SW 1271 (cell line): ENCODE results near the gene AGAP1.

Experiments used
- DNase-seq, 2 experiments: peaks; one replicate each; lab custom pipeline; 2025; lab: John Stamatoyannopoulos, UW

AGAP1 gene

DNA sequence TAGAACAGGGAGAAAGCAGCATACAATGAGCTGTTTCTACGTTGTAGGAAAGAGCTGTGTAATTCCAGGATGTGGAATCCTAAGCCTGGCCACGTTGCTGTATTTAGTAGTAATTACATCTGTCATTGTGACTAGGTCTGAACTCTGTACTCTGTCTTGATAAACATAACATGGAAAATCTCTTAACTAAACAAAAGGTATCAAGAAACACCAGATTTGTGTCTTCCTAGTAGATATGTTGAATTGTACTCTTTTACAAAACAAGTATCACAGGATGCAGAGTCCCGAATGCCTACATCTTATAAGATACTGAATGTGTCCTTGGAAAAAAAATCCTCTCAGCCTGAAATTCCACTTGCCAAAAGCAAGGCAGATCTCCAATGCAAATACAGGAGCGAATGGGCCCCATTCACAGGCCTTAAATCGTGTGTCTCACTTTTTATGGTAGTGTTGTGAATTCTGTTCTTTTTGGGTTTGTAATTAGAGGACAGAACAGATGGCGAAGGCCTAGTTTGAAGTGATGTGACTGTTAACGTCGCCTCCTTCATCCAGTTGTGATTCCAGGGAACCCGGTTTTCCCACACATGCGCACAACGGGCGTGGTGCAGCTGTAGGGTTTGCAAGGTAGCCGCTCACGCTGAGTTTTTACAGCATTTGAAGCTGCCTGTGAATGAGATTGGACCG lies 427.8 kb downstream of the AGAP1 start:
- DNase-seq, result no peak

DNA sequence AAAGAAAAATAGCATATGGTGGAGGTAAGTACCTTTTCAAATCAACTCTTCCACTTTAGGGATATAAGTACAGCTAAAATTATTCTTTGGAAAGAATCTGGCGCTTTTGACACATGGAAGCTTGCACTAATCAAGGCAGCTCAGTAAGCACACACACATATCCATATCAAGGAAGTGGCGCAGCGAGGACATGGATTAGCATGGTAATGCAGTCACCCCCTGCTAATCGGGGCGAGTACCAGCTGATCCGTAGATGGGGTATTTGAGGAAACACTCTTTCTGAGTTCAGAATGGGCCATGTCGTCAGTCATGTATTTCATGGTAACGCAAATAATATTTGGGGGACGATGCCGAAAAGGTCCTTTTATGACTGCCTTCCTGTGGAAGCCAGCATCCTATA lies 429.0 kb downstream of the AGAP1 start:
- DNase-seq, result no peak

DNA sequence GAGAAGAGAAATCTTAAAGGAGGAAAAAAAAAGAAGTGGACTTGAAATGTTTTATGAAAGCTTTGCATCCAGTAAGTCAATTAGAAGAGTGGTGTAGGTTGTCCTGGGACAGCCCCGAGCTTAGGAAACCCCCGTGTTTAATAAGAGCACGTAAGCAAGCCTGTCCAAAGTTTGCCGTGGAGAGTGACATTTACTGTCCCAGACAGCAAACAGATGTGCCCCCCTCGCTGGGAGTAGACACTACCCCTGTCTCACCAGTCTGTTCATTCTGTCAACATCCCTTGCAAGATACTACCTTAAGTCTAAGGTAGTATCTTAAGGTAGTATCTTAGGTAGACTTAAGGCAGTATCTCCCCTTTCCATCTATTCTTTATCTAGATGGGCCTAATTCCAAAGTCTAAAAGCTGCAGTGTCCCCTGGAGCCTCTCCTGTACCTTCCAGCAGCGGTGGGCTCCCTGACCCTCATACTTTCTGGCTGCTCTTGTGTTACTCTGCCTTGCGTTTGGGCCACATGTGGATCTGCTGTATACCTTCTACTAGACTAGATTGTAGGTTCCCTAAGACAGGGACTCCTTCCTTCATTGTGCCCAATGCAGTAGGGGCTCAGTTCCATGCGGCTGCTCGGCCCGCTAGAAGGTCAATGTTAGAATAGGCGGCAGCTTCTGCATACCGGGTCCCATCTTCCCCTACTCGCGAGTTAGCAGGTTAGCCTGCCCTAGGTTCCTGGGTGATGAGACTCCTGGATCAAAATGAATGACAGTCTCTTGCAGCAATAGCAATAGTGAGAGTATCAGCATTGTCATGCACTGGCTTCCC lies 430.2 kb downstream of the AGAP1 start:
- DNase-seq, result no peak

DNA sequence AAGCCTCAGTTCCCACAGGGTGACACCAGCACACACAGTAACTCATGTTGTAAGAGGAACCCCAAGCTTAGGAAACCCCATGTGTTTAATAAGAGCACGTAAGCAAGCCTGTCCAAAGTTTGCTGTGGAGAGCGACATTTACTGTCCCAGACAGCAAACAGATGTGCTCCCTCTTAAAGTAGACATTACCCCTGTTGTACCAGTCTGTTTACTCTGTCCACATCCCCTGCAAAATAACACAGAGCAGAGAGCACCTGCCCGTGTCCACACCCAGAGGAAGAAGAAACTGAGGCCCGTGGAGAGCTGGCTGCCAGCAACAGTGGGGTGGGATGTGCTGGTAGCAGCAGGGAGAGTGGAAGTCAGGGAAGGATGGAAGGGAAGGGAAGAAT lies 430.8 kb downstream of the AGAP1 start:
- DNase-seq, result no peak

DNA sequence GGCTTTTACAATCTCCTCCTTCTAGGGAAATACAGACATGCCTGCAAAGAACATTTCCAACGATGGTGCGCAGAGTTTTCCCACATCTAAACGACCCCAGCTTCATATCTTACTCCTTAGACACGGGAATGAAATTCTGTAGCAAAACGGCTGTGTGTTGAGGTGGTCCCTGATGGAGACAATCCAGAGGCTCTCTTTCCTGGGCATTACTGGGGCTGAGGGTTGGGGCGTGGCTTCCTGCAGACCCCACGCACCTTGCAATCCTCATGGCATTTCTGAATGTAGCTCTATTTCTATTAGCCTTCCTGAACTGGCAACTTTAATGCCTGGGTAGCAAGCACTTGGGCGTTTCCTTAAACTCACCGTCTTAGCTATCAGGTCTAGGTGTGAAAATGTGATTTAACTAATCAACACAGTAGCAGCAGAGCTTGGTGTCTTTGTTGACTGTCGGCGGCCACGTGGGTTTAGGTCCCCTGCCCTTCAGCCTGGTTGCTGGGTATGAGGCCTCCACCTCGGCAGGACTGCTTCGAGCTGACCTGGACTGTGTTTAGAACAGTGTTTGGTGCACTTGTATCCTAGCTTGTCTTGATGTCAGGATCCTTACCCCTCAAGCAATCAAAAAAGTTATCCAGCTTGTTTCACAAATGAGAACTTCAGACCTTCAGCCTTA lies 431.5 kb downstream of the AGAP1 start:
- DNase-seq, result no peak

DNA sequence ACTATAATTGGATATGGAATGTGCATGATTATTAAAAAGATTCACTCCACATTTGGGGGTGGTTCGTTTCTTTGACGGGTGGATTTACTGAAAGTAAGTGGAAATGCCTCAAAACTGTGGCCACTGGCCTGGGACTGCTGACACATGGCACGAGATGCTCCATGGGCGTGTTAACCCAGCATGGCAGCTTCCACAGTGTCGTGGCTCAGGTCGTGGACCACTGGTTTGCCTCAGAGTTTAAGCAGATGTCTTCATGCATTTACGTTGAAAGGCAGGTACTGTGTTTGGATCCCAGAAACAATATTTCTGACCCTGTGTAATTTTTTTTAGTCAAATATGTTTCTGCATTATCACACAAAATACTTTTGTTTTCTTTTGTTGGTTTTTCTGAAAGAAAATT lies 432.4 kb downstream of the AGAP1 start:
- DNase-seq, result no peak

DNA sequence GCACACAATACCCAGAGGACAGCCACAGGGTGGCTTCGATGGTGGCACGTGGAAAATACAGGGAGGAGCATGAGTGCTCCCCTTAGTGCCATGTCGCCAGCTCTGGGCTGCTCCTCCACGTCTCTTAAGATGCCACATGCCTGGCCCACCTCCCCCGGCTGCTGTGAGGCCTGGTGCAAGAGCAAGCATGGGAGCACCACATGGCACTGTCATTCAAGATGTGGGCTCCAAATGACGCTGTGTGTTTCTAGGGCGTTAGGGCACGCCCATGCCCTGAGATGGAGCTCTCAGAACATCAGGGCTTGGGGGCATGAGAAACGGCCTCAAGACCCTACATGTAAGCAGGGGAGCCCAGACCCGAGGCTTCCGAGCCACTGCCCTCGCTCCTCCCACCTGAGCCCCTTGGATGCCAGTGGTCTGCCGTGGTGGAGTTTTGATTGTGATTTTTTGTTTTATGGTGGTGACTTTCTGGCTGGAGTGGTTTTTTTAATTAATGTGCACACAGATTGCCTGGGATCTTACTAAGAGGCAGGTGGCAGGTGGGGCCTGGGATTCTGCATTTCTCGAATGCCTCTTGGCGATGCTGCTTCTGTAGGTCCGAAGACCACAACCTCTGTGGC lies 435.0 kb downstream of the AGAP1 start:
- DNase-seq, result no peak

DNA sequence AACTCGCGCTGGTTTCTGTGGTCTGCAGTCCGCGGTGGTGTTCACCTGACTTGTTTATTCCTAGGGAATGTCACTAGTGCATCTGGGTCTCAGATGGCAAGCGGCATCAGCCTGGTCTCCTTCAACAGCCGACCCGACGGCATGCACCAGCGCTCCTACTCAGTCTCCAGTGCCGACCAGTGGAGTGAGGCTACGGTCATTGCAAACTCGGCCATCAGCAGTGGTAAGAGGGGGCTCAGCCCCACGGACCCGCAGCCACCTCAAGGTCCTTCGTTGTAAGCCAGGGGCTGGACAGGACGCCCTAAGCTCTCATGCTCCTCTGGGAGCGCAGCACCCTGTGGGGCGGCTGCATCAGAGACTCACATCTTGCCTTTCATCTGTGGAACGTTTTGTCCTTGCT lies 436.9 kb downstream of the AGAP1 start:
- no peak for DNase-seq

DNA sequence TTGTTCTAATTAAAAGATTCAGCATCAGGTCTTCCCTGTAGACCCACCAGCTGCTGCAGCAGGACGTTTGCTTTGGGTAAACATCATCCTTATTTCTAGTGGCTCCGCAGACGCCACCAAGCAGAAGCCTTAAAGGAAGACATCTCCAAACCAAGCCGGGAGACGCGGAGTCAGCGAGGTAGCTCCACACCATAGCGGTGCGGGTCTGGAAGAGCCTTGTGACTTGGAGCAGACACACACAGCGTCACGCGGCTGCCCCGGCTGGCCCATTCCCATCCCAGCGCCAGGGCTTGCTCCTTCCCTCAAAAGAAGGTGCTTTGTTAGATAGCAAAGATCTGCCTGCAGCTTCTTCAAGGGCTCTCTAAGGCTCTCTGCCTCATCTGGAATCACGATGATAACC lies 437.8 kb downstream of the AGAP1 start:
- DNase-seq, result no peak

DNA sequence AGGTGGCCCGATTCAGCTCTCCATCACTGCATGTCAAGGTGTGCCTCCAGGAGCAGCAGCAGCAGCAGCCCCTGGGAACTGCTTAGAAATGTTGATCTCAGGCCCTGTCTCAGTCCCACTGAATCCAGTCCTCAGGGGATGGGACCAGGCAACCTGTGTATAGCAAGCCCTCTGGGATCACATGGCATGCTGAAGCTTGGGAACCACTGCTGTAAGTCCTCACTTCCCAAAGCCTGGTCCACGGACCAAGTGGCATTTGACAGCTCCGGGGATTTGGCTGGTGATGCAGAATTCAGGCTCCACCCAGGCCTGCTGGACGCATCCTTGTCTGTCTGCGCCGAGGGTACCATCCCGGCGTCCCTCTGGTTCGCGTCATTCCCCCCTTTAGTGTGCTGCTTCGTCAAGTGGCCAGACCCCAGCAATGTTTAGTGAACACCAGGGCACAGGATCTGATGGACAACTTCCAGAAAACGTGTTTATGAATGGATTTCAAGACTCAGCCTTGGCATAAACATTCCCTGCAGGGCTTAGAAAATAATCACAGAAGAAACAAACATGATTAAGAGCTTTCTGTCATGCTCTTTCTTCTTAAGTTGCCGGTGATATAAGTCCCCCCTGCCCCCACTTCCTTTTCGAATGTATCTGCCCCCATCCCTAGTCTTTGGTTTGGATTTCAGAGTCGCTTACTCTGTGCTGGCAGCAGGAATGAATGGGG lies 440.4 kb downstream of the AGAP1 start:
- no peak for DNase-seq

DNA sequence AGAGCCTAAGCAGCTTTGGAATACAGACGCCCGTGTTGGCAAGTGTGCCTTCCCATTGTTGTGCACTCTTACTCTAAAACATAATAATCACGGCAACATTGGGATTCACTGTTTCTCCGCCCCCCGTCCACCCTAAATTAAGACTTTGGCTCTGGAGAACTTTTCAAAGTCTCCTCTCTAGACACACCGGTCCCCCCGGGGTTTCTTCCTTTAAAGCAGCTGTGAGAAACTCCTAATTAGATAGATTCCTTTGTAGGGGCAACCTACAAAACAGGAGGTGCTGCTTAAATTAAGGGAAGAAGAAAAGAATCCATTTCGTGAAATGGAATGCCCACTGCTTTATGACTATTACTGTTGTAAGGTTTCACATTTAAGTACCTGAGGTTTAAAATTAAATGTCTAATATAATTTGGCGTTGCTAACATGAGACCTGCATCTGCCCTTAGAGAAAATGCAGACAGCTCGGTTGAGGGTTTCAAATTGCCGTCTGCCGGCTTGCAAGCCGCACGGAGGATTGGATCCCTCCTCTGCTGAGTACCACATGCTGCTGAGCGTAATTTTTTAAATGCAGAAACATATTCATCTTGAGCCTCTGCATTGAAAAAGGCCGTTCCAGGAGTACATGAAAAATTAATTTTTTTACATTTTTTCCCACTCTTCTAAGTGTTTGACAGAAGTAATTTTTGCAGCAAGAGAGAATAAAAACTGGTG lies 441.1 kb downstream of the AGAP1 start:
- no peak for DNase-seq

DNA sequence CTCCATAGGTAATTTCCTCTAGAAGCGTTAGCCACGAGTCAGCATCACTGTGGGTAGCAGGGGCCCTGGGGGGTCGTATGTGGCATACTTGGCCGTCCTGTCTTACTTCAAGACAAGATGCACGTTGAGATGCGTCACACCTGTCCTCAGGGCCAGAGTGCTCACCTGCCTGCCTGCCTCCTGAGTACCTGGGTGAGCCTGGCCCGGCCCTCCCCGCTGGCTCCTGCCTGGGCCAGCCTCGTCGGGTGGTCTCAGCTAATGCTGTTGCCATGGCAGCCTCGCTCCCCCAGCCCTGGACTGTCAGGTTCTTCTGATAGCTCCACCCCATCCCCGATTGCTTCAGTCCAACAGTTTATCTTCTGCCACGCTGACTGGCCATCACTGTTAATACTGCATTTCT lies 441.9 kb downstream of the AGAP1 start:
- DNase-seq, result no peak

DNA sequence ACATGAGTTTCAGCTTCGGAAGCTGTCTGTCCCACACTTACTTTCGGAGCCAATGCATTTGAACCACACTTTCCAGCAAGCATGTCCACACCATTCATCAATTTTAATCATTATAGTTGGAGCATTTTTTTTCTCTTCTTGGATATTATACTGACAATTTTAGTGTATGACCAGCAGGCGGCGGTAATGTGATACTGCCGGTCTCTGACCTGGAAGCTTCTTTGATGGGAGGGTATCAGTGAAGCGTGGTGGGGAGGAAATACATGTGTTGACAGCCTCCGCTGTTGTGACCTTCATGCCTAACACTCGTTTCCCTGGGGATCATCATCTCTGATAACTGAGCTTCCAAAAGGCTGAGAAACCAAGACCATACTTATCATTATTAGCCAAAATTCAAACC lies 442.6 kb downstream of the AGAP1 start:
- DNase-seq, result no peak

DNA sequence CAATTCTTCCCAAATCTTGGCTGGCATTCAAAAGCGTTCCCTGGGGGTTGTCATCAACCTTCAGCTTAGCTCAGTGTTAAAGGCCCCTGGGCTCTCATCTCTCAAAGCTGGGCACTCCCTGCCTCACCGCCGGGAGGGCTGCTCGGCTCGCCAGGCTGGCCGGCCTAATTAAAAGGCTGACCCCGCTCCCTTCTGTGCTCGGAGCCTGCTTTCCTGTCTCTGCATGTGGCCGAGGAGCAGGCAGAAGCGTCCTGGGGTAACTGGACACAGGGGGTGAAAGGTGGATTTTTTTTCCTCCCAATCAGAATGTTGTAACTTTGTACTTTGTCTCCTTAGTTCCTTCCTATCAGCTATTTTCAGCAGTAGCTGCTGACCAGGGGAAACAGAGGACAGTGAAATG lies 443.2 kb downstream of the AGAP1 start:
- DNase-seq, result no peak

DNA sequence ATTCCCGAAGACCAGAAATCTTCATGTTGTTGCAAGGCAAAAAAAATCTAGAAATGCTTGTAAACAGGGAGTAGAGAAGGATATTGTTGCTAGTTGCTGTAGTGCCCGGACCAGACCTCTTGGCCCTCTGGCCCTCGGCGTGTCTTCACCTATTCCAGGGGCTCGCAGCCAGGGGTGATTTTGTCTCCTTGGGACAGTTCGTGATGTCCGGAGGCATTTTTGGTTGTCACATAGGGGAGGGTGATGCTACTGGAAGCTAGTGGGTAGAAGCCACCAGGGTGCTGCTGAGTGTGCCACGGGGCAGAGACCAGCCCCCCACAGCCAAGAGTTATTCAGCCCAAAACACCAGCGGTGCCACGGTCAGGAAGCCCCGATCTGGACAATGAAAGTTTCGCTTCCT lies 443.7 kb downstream of the AGAP1 start:
- no peak for DNase-seq

DNA sequence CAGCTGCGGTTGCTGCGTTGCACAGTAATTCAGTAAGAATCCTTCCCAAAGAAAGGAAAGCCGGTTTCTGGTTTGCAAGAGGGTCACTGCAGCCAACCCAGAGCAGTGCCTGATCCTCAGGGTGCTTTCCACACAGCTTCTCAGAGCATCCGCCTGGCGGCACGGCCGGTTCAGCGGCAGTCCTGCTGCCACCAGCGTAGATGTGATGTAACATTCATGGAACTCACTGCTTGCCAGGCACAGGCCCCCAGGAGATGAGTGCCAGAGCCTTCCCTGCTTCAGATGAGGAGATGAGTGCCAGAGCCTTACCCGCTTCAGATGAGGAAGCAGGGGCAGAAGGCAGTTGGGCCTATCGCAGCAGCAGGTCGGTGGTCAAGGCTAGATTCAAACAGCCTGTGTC lies 444.1 kb downstream of the AGAP1 start:
- DNase-seq, result no peak

DNA sequence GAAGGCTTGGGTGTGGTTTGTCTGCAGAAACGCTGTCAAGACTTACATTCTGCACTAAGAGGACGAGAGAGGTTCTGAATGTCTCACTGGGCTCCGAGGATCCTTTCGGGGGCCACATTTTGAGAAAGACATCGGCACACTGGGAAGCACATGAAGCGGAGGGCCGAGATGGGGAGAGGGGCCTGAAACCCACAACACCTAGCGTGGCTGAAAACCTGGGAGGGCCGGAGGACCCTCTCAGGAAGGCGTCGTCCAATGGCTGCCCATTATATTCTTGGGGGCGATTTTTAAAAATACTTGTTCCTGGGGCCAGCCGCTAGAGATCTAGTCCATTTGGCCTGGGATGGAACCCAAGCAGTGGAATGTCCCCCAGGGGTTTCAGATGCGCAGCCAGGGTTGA lies 444.8 kb downstream of the AGAP1 start:
- no peak for DNase-seq

DNA sequence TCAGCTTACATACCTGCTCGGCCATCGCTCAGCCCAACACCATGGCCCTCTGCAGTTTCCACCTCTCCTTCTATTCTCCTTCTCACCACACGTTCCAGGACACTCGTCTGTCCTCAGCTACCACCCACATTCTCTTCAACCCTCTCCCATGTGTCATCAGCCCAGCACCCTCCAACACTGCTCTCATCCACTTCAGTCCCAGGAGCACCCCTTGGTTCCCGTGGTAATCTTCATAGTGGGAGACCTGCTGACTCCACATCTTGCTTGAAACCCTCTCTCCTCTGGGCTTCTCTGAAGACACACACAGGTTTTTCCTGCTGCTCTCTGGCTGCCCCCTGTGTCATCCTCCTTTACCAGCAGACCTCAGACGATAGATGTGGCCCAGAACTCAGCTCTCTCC lies 445.6 kb downstream of the AGAP1 start:
- no peak for DNase-seq

DNA sequence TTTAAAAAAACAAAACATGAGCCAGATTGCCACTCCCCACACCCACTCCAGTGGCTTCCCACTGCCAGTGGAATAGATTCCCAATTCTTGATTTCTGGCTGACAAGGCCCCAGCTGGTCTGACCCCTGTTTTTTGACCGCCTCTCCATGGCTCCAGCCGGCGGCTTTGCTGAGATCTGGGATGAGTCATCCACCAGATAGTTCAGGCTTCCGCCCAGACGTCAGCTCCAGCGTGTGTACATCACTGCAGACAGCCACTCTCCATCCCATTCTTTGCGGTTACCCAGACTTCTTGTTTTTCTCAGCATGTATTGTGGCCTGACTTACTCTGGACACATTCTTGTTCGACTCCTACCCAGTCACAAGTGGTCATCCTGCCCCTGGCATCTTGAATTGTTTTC lies 446.5 kb downstream of the AGAP1 start:
- DNase-seq, result no peak

DNA sequence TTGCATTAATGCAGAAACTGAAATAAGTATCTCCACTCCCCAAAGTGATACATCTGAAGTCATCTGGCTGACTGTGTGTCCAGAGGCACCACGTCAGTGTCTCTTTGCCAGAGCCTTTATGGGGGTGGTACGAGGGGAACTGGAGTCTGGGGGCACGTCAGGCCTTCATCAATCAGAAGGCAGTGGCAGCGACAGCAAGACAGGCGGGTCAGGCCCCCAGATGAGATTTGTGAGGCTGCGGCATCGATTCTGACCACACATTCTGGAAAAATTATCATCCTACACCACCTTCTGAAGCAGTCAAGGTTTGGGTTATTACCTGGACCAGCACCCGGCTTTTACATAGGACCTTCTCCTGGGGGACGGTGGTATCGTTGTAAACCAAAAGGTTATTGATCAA lies 450.7 kb downstream of the AGAP1 start:
- DNase-seq, result no peak

DNA sequence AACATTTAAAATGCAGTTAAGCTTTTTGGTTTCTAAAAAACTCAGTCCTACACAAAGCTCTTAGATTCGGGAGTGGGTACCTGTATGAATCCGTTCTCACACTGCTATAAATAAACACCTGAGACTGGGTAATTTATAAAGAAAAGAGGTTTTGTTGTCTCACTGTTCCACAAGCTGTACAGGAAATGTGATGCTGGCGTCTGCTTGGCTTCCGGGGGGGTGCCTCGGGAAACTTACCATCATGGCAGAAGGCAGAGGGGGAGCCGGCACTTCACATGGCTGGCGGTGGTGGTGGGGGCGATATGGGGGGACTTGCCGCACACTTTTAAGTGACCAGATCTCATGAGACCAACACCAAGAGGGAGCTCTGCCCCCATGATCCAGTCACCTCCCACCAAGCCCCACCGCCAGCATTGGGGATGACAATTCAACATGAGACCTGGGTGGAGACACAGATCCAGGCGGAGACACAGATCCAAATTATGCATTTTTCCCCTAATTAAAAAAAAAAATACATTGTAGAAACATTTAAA lies 451.8 kb downstream of the AGAP1 start:
- DNase-seq, result no peak
